GM23248 (cell line): Measurements from ENCODE around the gene ARL14EPL. TPM values are rescaled to one million over a fixed set of nuclear protein-coding genes. Genes with fewer than 3 reads are reported as not detected.
"Not testable (repeated sequence)": the region's sequence is repeated elsewhere in the genome, so short reads cannot be mapped to it uniquely, and the experiment has no call there.

ENCODE experiments used
- DNase-seq: peaks from one replicate; pipeline ENCODE4 v3.0.0-alpha.2; 2015
- H2AFZ ChIP-seq: fragments of 200-600 bp; sonication (generic); 2 replicates; pipeline ENCODE4 v1.6.1; 2016; ENCODE audit warnings: antibody characterized with exemption
- H3F3A ChIP-seq: fragments of 200-600 bp; sonication (generic); 2 replicates; pipeline ENCODE4 v1.6.1; 2016; ENCODE audit warnings: mild to moderate bottlenecking, antibody characterized with exemption, mixed run types; ENCODE audit not compliant: insufficient read depth
- H3K27ac ChIP-seq: fragments of 200-600 bp; sonication (generic); 2 replicates; pipeline ENCODE4 v1.5.1; 2016; ENCODE audit warnings: mild to moderate bottlenecking
- H3K27me3 ChIP-seq: fragments of 200-600 bp; sonication (generic); replicated peaks from 2 replicates; pipeline ENCODE4 v1.6.1; 2016; ENCODE audit warnings: mild to moderate bottlenecking; ENCODE audit not compliant: insufficient read depth
- H3K36me3 ChIP-seq: fragments of 200-600 bp; sonication (generic); 2 replicates; pipeline ENCODE4 v1.6.1; 2016; ENCODE audit warnings: low read depth, mild to moderate bottlenecking
- H3K4me1 ChIP-seq: fragments of 200-600 bp; sonication (generic); 2 replicates; pipeline ENCODE4 v1.6.1; 2016; ENCODE audit warnings: mild to moderate bottlenecking; ENCODE audit not compliant: insufficient read depth
- H3K4me2 ChIP-seq: fragments of 200-600 bp; sonication (generic); one replicate; pipeline ENCODE4 v1.6.1; 2016; ENCODE audit warnings: mild to moderate bottlenecking; ENCODE audit not compliant: unreplicated experiment
- H3K4me3 ChIP-seq: fragments of 200-600 bp; sonication (generic); 2 replicates; pipeline ENCODE4 v1.5.1; 2016; ENCODE audit warnings: mild to moderate bottlenecking
- H3K79me2 ChIP-seq: fragments of 200-600 bp; sonication (generic); 2 replicates; pipeline ENCODE4 v1.6.1; 2016; ENCODE audit warnings: mild to moderate bottlenecking; ENCODE audit not compliant: insufficient read depth
- H3K9ac ChIP-seq: fragments of 200-600 bp; sonication (generic); 2 replicates; pipeline ENCODE4 v1.6.1; 2016; ENCODE audit warnings: mild to moderate bottlenecking
- H3K9me2 ChIP-seq: fragments of 200-600 bp; sonication (generic); 2 replicates; pipeline ENCODE4 v1.6.1; 2016; ENCODE audit warnings: mixed run types, mild to moderate bottlenecking, moderate library complexity; ENCODE audit not compliant: insufficient read depth
- H3K9me3 ChIP-seq: fragments of 200-600 bp; sonication (generic); one replicate; pipeline ENCODE4 v1.6.1; 2017; ENCODE audit warnings: low read depth
- H4K20me1 ChIP-seq: fragments of 200-600 bp; sonication (generic); 2 replicates; pipeline ENCODE4 v1.6.0; 2016; ENCODE audit not compliant: insufficient read depth
- EZH2 ChIP-seq: fragments of 200-600 bp; sonication (generic); IDR thresholded peaks from 2 replicates; pipeline ENCODE4 v1.6.1; 2018; ENCODE audit warnings: antibody characterized with exemption, mild to moderate bottlenecking; ENCODE audit not compliant: insufficient read depth, poor library complexity, severe bottlenecking
- EZH2phosphoT487 ChIP-seq: fragments of 200-600 bp; sonication (generic); IDR thresholded peaks from 2 replicates; pipeline ENCODE4 v1.6.1; 2018; ENCODE audit warnings: antibody characterized with exemption, moderate library complexity, mild to moderate bottlenecking, low read depth; ENCODE audit not compliant: insufficient read depth
- WGBS, 2 experiments: methylation state at CpG; one replicate each; pipeline ENCODE4 v1.1.6; 2015 to 2017; ENCODE audit warnings: low lambda C conversion rate in 2 of 2, low coverage in 1 of 2; ENCODE audit errors: missing lambda C conversion rate in 2 of 2; 5-methylcytosine and 5-hydroxymethylcytosine counted together
- in situ Hi-C: fragments of 300-500 bp; cut with MboI; formaldehyde crosslinking; loops from 2 replicates; pipeline ENCODE4 v1.15.0; 2020
- polyA plus RNA-seq: library from polyadenylated mRNA; unstranded; fragments of >200 nt; fragmentation: Nextera tagmentation; extraction: Ambion mirVana; gene quantifications from 2 replicates; pipeline ENCODE4 v1.2.1, GENCODE V29; 2016
- total RNA-seq: library from RNA; depleted of rRNA; stranded (reverse); fragments of >200 nt; shearing (Covaris generic); gene quantifications from 2 replicates; pipeline ENCODE4 v1.2.3, GENCODE V29; 2014

ARL14EPL gene
- total and polyA plus RNA-seq, 2 experiments from 2014 or later = not detected

DNA sequence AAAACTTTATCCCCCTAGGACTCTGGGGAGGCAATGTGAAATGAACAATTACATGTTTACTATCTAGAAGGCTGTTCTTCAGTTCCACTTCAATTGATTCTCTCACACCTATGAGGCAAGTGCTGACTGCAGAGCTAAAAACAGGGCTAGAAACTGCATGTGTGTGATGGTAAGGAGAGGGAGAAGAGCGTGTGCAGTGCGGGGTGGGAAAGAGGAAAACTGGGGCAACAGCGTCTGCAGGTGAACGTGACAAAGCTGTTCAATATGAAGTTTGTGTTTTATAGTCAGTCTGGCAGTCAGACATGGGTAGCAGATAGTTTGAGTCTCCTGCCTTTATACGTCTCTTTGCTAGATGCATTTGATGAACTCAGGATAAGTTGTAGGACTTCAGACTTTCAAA is 45.9 kb downstream of the ARL14EPL start:
- Histone ChIP-seq H3K27me3 (no peaks in the 10 kb centered on the region), H2AFZ (no peak overlapping the region), H4K20me1 (no peaks in the 10 kb centered on the region), H3K4me2 (no peak overlapping the region), H3K9me2 (no peaks in the 10 kb centered on the region), H3K36me3 (no peaks in the 10 kb centered on the region), H3K79me2 (no peaks in the 10 kb centered on the region), H3K27ac (no peak overlapping the region), H3K4me1 (no peaks in the 10 kb centered on the region), H3K9ac (no peak overlapping the region), H3F3A (no peaks in the 10 kb centered on the region), H3K9me3 (no peaks in the 10 kb centered on the region), H3K4me3 (no peak overlapping the region)
- TF ChIP-seq EZH2 (no peak), EZH2phosphoT487 (no peak)
- WGBS, 2 experiments = 75 to 83% methylated on average over 5 of the region's 5 CpGs
- DNase-seq = no peak
- in situ Hi-C loops = no loop called here

DNA sequence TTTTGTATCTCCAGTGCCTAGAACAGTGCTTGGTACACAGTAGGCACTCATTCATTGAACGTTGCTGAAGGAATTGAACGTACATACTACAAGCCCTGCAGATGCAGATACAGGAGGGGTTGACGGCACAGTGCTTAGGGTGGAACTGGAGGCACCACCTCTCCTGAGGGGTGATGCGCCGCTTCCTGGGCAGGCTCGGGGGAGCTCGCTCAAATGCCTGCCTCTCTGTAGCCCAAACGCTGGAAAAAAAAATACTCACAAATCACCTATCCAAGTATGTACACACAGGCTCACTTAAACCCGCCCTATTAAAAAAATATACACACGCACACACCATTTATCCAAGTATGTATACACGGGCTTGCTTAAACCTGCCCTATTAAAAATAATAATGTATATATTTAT is 52.0 kb downstream of the ARL14EPL start:
- no peak for TF ChIP-seq EZH2phosphoT487
- H3K27me3 ChIP-seq = no peaks in the 10 kb centered on the region
- peak overlapping the region; percentile 86 for H3K9ac ChIP-seq
- peak; percentile 63 for DNase-seq
- H3K36me3 ChIP-seq = no peaks in the 10 kb centered on the region
- in situ Hi-C loops = no loop called here
- H4K20me1 ChIP-seq = no peaks in the 10 kb centered on the region
- no peaks in the 10 kb centered on the region for H3K9me2 ChIP-seq
- no peak overlapping the region for H3K27ac ChIP-seq
- H3K4me1 ChIP-seq = 0 out of 2 replicates have a peak, but pooled peaks cover 12% of the 10 kb centered on the region
- H3F3A ChIP-seq = no peaks in the 10 kb centered on the region
- H3K4me3 ChIP-seq = peak overlapping the region; percentile 75
- H3K9me3 ChIP-seq = no peaks in the 10 kb centered on the region
- peaks cover 46% of the 10 kb centered on the region for H3K79me2 ChIP-seq
- peak overlapping the region; percentile 96 for H3K4me2 ChIP-seq
- 23 to 24% methylated on average over 11 of the region's 11 CpGs for WGBS, 2 experiments
- H2AFZ ChIP-seq = peak overlapping the region; percentile 81

DNA sequence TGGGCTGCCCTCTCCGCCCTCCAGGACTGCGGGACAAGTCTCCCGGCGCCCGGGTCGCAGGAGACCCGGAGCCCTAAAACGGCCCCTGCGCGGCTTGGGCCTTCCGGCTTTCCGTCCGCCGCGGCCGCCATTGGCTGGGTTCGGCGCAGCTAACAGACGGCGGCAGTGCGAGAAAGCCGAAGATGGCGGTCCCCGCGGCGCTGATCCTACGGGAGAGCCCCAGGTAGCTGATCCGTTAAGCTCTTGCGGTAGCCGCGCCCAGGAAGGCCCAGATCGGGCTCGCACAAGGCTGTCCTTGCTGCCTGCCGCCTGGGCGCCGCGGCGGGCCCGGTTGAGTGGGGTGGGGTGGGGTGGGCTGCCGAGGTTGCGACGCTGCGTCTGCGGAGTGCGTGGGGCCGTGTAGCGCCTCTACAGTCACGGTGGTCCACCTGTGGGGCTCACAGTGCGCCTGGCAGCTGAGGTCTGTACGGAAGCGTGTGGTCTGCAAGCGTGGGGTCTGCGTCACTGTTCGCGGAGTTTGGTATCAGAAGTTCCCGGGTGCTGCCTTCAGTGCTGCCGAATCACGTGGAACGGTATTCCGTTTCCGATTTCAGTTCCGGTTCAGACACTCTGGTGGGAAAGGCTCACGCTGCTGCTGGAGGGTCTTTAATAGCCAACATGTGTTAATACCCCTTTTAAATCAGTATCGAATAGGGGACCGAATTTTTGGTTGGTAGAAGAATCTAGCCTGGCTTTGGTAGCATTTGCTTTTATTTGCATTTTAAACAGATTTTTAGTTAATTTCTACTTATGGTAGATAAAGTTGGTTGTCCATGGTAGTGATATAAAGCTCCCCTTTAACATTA is 52.8 kb downstream of the ARL14EPL start, which contains the start of gene COMMD10:
COMMD10 (plus strand) TSS at position 155 of the 845 bp plus-strand sequence.
- in situ Hi-C loops = no loop called here
- peak; percentile 89 for DNase-seq
- WGBS, 2 experiments = 0 to 1% methylated on average over 60 to 63 of the region's 65 CpGs

DNA sequence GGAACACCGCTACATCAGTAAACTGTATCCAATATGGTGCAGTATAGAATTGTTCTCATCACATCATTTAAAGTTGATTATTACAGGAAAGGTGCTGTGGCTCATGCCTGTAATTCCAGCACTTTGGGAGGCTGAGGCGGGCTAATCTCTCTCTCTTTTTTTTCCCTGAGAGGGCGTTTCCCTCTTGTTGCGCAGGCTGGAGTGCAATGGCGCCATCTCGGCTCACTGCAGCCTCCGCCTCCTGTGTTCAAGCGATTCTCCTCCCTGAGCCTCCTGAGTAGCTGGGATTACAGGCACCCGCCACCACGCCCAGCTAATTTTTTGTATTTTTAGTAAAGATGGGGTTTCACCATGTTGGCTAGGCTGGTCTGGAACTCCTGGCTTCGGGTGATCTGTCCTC is 54.0 kb downstream of the ARL14EPL start:
- 98 to 99% methylated on average over 11 of the region's 11 CpGs for WGBS, 2 experiments
- DNase-seq, H3K9ac ChIP-seq, H3K4me2 ChIP-seq, H4K20me1 ChIP-seq, H3F3A ChIP-seq, in situ Hi-C loops, H3K36me3 ChIP-seq, H3K9me3 ChIP-seq, H3K27ac ChIP-seq, H3K27me3 ChIP-seq, H3K9me2 ChIP-seq: not testable (repeated sequence)
- H3K79me2 ChIP-seq = peaks cover 48% of the 10 kb centered on the region
- H2AFZ ChIP-seq = peak overlapping the region; percentile 81; the same call in 1 of the 2 replicates
- 0 out of 2 replicates have a peak, but pooled peaks cover 12% of the 10 kb centered on the region for H3K4me1 ChIP-seq
- H3K4me3 ChIP-seq = peak overlapping the region; percentile 75; the same call in 1 of the 2 replicates

More for the DNA sequence above, 52.8 kb downstream of the ARL14EPL start, which contains the start of gene COMMD10:
- Histone ChIP-seq H4K20me1 (no peaks in the 10 kb centered on the region), H3F3A (no peaks in the 10 kb centered on the region), H3K9me2 (no peaks in the 10 kb centered on the region), H3K4me1 (0 out of 2 replicates have a peak, but pooled peaks cover 12% of the 10 kb centered on the region), H3K4me2 (peak within 1 kb of the TSS; percentile 96), H3K4me3 (peak within 1 kb of the TSS; percentile 75), H3K9ac (peak within 1 kb of the TSS; percentile 86), H3K79me2 (peaks cover 48% of the 10 kb centered on the region), H2AFZ (peak within 1 kb of the TSS; percentile 81), H3K36me3 (no peaks in the 10 kb centered on the region), H3K27ac (peak within 1 kb of the TSS; percentile 48), H3K27me3 (no peaks in the 10 kb centered on the region), H3K9me3 (no peaks in the 10 kb centered on the region)
- TF ChIP-seq EZH2phosphoT487 (no peak), EZH2 (no peak)
